GM18517 (cell line): ENCODE data around the gene MEOX1.

ENCODE experiments used
- ATAC-seq: cut with Tn5 transposase; IDR thresholded peaks from one replicate; pipeline ENCODE4 v1.9.1; 2021; ENCODE audit warnings: mild to moderate bottlenecking, moderate library complexity; ENCODE audit not compliant: unreplicated experiment

Gene MEOX1

DNA sequence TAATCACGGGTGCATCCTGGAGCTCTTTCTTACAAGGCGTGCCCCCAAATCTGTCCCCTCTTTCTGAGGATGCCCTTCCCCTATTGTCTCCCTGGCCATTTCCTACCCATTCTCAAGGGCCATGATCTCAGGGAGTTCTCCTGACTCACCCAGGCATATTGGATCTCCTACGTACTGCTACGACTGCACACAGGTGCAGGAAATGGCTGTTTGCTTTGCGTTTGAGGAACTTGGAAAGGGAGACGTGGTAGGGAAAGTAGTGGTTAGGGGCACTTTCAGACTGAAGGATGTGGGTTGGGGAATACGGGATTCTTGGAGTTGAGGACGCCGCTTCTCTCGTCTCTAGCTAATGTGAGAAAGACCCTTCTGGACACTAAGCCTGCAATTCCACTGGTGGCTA, 18.7 kb upstream of the MEOX1 start:
- no peak for ATAC-seq

DNA sequence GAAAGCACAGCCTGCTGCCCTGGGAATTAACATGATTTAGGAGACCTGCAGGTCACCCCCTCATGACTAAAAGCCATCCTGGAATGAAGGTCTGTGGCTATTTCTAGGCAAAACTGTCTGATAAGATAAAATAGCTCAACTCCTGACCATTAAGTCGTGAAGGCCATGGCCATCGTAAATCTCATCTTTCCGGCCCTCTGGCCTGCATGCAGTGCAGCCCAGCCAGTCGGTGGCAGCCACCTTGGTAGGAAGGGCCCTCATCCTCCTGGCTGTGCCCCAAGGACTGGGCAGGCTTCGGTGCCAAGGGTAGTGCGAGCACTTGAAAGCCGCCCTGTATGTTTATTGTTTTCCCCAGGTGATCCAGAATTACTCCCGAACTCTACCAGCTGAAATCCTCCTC, 18.2 kb upstream of the MEOX1 start:
- ATAC-seq: no peak

DNA sequence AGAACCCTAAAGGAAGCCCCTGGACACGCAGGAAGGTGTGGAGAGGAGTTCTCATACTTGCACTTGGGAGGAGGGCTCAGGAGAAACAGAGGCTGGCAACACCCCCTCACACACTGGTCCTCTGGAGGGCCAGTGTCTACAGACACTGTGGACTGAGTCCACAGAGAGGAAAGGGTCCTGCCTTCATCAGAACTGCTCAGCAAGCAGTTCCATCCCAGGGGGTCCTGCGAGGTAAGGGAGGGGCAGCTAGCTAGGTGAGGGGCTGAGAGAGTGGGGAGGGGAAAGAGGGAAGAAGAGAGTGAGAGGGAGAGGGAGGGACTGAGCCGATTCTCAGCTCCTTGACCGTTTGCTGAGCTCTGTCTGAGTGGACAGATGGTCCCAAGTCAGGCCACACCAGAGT, 17.7 kb upstream of the MEOX1 start:
- no peak for ATAC-seq

DNA sequence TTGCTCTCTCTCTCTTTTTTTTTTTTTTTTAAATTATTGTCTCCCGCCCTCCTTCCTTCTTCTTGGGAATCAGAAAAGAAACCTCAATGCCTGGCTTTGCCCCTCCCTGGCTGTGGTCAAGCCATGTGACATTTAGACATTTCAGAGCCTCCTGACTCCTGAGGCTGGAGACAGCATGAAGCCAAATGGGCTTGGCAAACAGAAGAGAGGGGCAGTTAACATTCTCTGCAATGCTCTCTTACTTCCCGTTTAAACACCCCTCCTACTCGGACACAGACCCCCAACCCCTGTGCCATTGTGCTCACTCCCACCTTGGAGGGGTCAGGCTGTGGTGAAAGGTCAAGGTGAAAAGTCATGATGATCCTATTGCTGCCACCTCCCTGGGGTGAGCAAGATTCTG, 14.7 kb upstream of the MEOX1 start:
- ATAC-seq: no peak

DNA sequence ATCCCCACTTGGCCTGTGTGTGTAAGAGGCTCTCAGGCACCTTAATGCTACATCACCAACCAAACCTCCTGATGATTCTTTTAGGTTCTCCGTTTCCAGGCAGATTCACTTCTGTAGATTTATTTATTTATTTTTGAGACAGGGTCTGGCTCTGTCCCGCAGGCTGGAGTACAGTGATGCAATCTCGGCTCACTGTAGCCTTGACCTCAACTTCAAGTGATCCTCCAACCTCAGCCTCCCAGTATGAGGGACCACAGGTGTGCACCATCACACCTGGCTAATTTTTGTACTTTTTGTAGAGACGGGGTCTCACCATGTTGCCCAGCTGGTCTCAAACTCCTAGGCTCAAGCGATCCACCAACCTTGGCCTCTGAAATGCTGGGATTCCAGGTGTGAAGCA, 12.7 kb upstream of the MEOX1 start:
- no peak for ATAC-seq

DNA sequence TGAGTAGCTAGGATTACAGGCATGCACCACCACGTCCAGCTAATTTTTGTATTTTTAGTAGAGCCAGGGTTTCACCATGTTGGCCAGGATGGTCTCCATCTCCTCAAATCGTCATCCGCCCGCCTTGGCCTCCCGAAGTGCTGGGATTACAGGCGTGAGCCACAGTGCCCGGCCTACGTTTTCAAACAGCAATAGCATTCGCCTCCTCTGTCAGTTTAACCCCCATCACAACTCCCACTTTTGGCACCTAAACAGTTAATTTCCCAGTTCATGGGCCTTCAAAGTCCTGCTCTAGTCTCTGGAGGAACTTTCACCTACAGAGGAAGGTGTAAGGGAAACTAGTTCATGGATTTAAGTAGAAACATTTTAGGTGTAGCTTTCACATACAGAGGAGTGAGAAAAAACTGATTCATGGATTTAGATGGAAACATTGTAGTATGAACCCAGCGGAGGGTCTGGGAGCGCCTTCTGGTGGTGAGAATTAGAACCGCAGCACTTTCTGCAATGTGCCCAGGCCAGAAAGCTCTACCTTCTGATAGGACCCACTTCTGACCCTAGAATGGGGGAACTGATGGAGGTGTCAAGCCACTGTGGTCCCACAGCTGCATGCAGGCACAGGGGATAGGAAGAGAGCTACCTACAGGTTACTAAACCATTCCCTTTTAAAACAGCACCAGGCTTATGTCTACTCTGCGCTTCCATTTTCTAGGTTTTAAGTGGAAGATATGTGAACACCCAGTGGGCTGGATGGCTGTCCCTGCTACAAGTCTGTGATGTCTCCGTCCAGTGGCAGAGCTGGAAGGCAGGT, 12.0 kb upstream of the MEOX1 start:
- ATAC-seq: no peak

DNA sequence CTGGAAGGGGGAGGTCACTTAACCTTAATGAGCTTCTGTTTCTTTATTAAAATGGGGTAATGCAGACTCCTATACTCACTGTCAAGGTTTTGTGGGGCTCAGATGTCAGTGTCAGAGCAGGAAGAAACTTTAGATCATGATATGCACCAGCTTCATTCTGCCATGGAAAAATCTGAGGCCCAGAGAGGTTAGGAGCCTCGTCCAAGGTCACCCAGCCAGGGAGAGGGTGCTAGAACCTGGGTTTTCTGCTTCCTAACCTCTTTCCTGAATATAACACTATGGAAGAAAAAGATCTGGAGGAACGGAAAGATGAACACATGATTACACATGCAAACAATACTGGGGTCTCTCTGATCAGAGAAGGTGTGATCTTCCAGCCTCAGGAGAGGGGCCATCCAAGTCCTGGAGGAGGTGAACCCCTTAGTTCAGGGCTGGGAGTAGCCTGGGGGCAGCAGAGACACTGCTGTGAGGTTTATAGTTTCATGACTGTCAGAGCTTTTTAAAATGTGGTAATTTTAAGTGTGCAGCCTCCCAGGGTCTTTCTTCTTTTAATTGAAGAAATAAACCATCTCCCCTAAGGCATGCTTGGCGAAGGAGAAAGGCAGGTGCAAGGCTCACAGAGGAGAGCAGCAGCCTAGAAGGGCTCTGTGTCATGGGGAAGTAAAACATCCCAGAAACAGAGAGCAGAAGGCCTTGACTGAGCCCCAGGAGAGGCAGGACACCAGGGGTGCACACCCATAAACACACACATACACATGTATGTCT, 10.2 kb upstream of the MEOX1 start:
- ATAC-seq: no peak

DNA sequence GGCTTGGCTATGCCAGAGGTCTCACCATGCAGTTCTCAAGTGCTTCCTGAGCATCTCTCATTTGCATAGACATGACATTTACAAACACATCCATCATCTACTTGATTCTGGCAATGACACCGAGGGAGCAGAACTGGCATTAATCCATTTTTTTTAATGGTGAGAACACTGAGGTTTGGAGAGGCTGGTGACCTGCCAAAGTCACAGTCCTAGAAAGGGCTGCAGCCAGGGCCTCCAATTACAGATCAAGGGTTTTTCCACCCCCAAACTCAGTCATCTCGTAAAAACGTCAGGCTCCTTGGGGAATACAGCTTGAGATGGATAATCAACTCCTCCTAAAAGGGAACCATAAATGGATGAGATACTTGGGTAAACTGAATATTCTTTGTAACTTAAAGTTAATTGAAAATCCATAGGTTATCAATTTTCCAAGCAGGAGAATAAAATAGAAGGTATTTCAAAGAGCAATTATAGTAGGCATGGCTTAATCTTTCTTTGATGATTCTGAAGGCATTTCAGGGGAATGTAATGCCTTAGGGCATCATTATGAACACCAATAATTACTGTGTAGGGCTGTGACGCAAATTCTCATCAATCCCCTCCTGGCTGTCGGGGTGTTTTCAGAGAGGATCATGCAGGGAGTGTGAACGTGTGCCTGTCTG, 9.4 kb upstream of the MEOX1 start:
- no peak for ATAC-seq

DNA sequence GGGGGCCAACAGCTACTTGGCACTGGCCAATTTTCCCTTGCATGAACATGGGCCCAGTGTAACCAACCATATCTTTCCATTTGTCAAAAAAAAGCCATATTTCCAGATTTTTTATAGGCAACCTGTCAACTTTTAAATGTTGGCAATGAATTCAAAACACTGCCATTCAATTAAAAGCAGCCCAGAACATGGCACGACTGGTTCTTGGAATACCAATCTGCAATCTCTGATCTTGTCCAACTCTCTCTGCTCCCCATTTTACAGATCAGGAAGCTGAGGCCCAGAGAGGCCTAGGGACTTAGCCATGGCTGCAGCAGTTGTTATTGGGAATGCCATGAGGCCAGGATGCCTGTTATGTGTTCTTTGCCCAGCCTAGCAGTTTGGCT, 8.9 kb upstream of the MEOX1 start:
- ATAC-seq: no peak

DNA sequence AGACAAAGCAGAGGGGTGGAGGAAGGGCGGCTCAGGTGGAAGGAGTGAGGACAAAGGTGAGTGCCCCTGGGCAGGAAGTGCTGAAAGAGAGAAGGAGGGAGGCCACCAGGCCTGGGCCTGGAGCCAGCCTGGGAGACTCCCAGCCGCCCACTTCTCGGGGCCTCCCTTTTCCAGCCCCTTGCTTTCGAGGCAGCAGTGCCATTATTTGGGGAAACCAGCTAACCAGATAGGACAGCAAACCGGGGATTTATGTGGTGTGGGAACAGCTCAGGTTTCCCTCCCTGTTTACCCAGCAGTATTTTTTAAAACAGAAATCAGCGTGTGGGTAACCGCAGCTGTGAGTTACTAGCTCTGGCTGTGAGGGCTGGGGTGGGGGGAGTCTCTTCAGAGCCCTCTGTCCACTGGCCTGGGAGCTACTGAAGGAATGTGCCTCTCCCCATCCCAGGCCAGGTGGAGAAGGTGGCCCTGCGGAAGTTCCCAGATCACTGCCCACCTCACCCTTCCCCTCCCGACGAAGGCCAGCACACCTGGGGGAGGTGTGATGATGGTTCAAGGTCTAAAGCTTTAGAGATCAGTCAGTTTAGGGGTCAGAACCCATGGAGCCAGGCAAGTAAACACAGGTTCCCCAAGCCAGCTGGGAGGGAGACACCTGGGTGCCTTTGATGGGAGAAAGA, 8.4 kb upstream of the MEOX1 start:
- ATAC-seq: no peak

DNA sequence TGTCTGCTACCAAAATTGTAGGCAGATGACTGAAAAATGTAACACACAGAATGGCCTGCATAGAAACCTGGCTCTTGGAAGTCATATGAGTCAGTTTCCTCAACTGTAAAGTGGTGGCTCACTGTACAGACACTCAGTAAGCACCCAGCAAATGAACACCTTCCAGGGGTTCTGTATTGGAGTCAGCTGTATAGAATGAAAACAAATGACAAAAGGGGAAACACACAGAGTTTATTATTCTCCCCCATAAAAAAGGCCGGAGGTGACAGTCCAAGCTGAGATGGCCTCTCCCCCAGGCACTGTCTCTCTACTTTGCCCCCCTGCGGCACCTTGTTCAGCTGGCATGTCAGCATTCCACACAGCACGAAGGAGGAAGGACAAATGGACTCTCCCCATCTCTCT, 6.2 kb upstream of the MEOX1 start:
- ATAC-seq: no peak

DNA sequence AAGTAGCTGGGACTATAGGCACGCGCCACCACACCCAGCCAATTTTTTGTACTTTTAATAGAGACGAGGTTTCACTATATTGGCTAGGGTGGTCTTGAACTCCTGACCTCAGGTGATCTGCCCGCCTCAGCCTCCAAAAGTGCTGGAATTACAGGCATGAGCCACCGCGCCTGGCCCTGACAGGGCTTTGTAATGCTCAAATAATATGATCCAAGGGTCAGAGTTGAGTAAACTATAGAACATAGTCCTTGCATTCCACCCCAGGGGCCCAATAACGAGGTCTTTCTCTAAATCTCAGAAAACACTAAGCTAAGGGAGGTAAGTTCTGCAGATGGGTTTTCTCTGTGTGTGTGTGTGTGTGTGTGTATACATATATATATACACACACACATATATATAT, 5.8 kb upstream of the MEOX1 start:
- no peak for ATAC-seq

DNA sequence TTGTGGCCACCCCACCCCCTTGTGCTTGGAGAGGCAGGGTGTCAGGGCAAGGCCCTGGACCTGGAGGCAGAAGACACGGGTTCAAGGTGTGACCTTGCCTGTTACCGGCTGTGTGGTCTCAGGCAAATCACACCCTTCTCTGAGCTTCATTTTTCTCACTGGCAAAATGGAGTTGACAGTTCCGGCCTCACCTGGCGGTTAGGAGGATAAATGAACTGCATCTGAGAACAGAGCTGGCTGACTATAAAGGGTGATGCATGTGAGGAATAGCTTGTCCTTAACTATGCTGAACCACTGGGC, 4.2 kb upstream of the MEOX1 start:
- ATAC-seq: no peak

DNA sequence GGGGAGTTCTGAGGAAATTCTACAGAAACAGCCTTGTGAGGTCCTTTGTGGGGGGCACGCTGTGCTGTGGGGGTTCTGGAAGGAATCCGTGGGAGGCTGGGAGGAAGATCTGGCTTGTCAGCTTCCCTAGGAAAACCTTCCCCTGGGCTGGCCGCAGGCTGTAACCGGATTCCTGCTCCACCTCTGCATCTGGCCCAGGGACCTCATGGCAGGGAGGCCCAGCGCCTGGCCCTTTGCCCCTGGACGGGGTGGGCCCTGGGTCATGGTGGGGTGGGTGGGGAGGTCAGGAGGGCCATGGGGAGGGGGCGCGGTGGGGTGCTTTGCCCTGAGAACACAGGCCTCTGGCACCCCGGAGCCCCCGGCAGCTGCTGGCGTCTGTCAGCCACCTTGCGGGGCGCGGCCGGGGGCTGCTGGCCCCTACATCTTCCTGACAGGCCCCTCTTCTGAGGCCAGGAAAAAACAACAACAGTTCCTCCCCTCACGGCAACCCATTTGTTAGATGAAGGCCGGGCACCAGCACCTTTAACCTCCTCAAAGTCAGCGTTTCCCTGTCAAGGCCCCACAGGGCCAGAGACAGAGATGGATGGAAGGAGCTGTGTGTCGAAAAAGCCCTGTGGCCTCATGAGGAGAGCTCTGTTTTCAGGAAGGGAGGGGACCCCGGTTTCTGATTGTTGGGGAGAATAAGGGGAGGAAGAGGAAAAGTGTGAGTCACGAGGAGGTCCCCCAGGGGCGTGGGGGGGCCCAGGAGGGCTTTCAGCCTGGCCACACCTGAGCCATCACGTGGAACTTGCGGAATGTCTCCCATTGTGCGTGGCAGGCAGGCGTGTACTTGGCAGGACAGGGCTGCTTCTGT, 3.6 kb upstream of the MEOX1 start:
- ATAC-seq: no peak

DNA sequence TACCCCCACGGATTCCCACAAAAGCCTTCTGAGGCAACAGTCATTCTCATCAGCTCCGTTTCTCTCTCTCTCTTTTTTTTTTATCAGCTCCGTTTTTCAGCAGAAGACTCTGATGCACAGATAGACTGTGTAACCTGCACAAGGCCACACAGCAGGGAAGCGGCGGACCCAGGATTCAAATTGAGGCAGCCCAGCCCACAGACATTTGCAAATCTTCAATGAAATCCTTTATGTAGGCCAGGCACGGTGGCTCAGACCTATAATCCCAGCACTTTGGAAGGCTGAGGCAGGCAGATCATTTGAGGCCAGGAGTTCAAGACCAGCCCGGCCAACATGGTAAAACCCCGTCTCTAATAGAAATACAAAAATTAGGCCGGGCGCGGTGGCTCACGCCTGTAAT, 2.4 kb upstream of the MEOX1 start:
- no peak for ATAC-seq

DNA sequence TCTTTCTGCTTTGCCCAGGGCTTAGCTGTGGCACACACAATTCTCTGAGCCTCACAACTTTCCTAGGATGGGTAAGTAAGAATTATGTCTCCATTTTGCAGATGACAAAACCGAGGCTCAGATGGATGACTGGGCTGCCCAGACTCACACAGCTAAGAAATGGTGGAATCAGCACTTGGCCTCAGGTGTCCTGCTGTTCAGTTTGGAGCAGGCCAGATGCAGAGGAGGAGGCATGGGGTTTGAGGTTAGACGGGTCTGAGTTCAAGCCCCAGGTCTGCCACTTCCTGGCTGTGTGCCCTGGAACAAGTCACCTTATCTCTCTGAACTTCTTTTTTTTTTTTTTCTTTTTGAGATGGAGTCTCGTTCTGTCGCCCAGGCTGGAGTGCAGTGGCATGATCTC, 1.7 kb upstream of the MEOX1 start:
- no peak for ATAC-seq

DNA sequence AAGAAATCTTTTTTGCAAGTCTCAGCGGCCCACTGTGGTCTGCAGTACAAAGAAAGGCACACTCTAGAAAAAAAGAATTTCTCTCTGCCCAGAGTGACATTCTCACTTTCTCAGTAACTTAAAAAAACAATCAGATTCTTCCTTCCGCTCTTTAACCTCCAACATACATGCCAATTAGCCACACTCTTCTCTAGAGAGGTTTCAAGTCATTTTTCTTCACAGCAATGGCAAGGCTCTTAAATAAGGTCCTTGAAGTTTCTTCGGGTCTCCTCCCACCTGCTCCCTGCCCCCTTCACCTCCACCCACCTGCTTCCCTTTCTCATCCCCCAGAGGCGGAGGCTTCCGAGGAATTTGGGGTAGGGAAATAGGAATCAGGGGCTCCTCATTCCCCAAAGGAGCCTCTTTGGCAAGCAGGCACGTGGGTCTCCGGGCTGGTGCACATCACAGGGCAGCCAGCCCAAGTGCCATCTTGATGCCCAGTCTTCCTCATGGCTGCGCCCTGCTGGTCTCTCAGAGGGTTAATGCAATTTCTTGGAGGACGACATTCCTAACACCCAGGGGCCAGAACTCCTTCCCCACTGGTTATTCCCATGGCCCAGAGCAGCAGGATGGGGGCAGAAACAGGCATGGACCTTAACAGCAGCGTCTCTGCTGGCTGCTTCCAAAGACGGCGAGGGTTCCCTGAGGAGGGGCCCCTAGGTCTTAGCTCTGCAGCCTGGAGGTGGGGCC, 855 bp upstream of the MEOX1 start:
- ATAC-seq: no peak

DNA sequence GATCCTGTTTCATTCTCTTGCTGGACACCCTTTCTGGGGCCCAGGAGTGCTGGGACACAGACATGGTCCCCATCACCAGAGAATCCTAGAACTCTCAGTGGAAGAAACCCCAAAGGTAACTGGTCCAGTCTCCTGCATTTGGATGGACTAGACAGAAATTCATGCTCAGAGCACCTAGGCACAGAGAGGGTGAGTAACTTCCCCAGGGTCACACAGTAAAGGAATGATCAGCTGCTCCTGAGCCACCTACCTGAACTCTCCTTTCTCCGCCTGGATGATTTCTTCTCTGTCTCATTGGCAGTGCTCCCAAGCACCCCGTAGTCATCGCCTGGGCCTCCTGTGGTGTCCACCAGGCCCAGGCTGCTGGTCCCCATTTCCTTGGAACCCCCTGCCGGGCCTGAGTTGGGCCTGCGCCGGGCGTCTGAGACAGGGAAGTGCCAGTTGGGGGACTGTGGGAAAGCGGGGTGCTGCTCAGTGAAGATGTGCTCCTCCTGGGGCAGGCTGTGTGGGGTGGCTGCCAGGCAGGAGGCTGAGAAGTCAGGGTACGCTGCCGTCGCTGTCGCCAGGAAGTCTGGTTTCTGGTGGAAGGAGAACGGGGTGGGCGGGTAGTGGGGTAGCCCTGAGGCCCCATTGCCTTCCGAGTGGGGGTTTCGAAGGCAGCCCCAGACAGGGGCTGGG, 767 bp downstream of the MEOX1 start:
- ATAC-seq: no peak

DNA sequence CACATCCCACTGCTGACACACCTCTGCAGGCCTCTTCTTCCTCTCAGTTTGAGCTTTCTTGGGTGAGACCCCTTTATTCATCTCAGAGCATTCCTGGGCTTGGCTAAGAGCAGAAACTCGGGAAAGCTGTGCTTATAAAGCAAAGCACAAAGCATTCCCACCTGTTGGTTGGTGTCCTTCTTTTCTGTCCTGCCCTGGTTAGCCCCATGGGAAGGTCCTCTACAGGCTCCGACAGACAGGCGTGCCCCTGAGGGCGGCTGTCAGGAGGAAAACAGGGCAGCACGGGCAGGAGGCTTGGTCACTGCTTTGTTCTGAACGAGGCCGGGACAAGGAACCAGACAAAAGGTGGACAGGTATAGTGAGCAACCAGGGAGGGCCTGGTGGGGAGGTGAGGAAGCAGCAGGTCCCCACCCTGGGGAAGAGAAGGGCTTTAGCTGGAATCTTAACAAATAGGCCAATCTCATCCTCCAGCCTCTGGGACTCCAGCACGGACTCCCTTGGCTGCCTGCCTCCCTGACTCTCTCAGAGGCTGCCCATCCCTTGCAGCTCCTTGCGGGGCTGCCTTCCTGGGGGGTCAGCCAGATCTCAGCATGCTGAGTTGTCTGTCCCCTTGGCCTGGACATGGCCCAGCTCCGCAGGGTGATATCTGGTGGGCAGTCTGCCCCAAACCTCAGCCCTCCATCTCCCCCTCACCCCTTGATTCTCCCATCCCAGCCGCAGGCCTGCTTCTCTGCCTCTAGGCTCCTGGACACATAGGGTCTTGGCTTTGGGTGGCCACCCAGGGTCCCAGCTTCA, 1.7 kb downstream of the MEOX1 start:
- no peak for ATAC-seq
